Activated naive CD4-positive, alpha-beta T cell treated with anti-CD3 and anti-CD28 coated beads for 36 hours (primary cell): Measurements from ENCODE around the gene TNRC6C. TPM values are rescaled to one million over a fixed set of nuclear protein-coding genes. Genes with fewer than 3 reads are reported as not detected.
"Not testable (repeated sequence)": the region's sequence is repeated elsewhere in the genome, so short reads cannot be mapped to it uniquely, and the experiment has no call there.

Experiments used
- CTCF ChIA-PET: fragments of 350-600 bp; sonication (Branson Sonifier 250); formaldehyde crosslinking; loops from one replicate; lab custom pipeline; 2021; ENCODE audit warnings: antibody characterized with exemption; lab: Charles Lee
- DNase-seq: peaks from one replicate; pipeline ENCODE4 v3.0.0-alpha.2; 2020
- H3K27ac Mint-ChIP-seq: one replicate; pipeline ENCODE4 v1.8.0; 2021; ENCODE audit warnings: mild to moderate bottlenecking, mixed read lengths
- H3K27me3 Mint-ChIP-seq: one replicate; pipeline ENCODE4 v1.8.0; 2021; ENCODE audit warnings: low read depth, mixed read lengths
- H3K36me3 Mint-ChIP-seq: one replicate; pipeline ENCODE4 v1.8.0; 2021; ENCODE audit warnings: low read depth, mixed read lengths
- H3K4me1 Mint-ChIP-seq: one replicate; pipeline ENCODE4 v1.8.0; 2021; ENCODE audit warnings: low read depth, mixed read lengths
- H3K4me3 Mint-ChIP-seq: one replicate; pipeline ENCODE4 v1.8.0; 2021; ENCODE audit warnings: mild to moderate bottlenecking, moderate library complexity, mixed read lengths
- H3K9me3 Mint-ChIP-seq: one replicate; pipeline ENCODE4 v1.8.0; 2021; ENCODE audit warnings: mixed read lengths
- intact Hi-C: fragments of 100-400 bp; cut with micrococcal nuclease; formaldehyde crosslinking; loops from one replicate; pipeline ENCODE4 v1.15.1; 2023
- total RNA-seq, 2 experiments: library from RNA; stranded (reverse); gene quantifications; one replicate each; pipeline ENCODE4 v1.2.3, GENCODE V29; 2021

The TNRC6C gene
- total RNA-seq, 2 experiments from 2014 or later, result 11.4 to 12.8 TPM

DNA sequence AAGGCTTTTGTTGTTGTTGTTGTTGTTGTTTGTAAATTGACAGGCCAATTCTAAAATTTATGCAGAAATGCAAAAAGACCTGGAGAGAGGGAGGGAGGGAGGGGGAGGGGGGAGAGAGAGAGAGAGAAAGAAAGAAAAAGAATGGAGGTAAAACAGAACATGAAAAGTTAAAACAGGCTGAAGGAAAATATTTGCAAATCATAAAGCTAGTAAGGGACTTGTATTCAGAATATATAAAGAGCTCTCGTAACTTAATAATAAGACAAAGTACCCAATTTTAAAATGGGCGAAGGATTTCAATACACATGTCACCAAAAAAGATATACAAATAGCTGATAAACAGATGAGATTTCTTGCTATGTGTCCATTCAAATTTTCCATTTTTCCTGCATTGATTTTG, 15.4 kb downstream of the TNRC6C start:
- Mint-ChIP-seq H3K4me3 (no peak overlapping the region), H3K4me1 (peaks cover 69% of the 10 kb centered on the region), H3K27me3 (no peaks in the 10 kb centered on the region), H3K27ac (no peak overlapping the region), H3K36me3 (no peaks in the 10 kb centered on the region), H3K9me3 (no peaks in the 10 kb centered on the region)
- no peak for DNase-seq
- CTCF ChIA-PET, result interaction anchor here (1.0 to 1.4 kb wide), 2 partner anchors 9 to 40 kb away, joined by 3 to 4 read pairs; no protein-coding TSS in a partner anchor
- intact Hi-C loops, result no loop called here

DNA sequence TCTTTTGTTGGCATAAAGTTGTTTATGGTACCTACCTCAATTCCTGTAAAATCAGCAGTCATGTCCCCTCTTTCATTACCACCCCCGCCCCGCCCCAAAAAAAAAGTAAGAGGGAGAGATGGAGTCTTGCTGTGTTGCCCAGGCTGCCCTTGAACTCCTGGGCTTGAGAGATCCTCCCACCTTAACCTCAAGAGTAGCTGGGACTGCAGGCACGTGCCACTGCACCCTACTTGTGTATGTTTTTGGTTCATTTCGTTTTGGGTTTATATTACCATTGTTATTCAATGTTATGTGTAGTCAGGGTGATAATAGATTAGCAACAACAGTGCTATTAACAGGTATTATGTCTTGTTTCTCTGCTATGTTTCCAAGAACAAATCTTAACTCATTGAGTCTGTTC, 15.9 kb downstream of the TNRC6C start:
- no peak overlapping the region for H3K27ac Mint-ChIP-seq
- intact Hi-C loops, result no loop called here
- no peak overlapping the region for H3K4me3 Mint-ChIP-seq
- H3K27me3 Mint-ChIP-seq, result no peaks in the 10 kb centered on the region
- H3K9me3 Mint-ChIP-seq, result no peaks in the 10 kb centered on the region
- DNase-seq, result no peak
- CTCF ChIA-PET, result interaction anchor here (1.0 kb wide), 1 partner anchor 9 kb away, joined by 3 read pairs; no protein-coding TSS in a partner anchor
- peaks cover 67% of the 10 kb centered on the region for H3K4me1 Mint-ChIP-seq
- no peaks in the 10 kb centered on the region for H3K36me3 Mint-ChIP-seq

GRCh38 chr17:77982430-77982829, 23.9 kb downstream of the TNRC6C start:
- CTCF ChIA-PET, result interaction anchor here (0.7 kb wide), 1 partner anchor 88 kb away, joined by 3 read pairs; no protein-coding TSS in a partner anchor
- H3K27ac Mint-ChIP-seq, H3K4me1 Mint-ChIP-seq, intact Hi-C loops, H3K9me3 Mint-ChIP-seq, H3K27me3 Mint-ChIP-seq, H3K4me3 Mint-ChIP-seq, DNase-seq, H3K36me3 Mint-ChIP-seq: not testable (repeated sequence)

DNA sequence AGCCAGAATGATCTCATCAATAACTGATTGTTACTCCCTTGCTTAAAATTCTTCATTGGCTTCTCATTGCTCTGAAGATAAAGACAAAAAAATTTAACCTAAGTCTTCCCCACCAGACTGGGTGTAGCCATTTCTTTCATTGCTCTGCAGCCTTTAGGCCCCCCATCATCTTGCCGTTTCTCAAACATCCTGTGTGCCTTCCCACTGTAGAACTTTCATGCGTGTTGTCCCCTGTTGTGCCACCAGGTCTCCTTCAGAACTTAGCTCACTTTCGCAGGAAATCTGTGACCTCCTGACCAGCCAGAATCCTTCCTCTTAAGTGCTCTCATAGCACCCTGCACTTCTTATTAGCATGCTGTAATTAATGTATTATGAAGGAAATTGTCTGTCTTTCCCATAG, 31.8 kb downstream of the TNRC6C start:
- intact Hi-C loops, result no loop called here
- peaks cover 2% of the 10 kb centered on the region for H3K36me3 Mint-ChIP-seq
- H3K27me3 Mint-ChIP-seq, result no peaks in the 10 kb centered on the region
- no peak for DNase-seq
- H3K27ac Mint-ChIP-seq, result no peak overlapping the region
- peaks cover 43% of the 10 kb centered on the region for H3K4me1 Mint-ChIP-seq
- H3K4me3 Mint-ChIP-seq, result no peak overlapping the region
- no peaks in the 10 kb centered on the region for H3K9me3 Mint-ChIP-seq
- CTCF ChIA-PET, result no interaction called here

DNA sequence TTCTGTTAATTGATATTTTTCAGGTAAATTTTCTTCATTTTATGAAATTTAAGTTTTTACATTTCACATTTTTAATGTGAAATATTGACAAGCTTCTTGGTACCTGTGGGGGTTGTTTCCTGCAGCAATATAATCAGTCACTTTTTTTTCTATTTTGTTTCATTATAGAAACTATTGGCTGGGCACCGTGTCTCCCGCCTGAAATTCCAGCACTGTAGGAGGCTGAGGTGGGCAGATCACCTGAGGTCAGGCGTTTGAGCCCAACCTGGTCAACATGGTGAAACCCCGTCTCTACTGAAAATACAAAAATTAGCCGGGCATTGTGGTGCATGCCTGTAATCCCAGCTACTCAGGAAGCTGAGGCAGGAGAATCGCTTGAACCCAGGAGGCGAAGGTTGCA, 35.2 kb downstream of the TNRC6C start:
- H3K27me3 Mint-ChIP-seq, H3K9me3 Mint-ChIP-seq: not testable (repeated sequence)
- CTCF ChIA-PET, result interaction anchor here (0.8 to 1.2 kb wide), 2 partner anchors 19 to 20 kb away, joined by 3 to 5 read pairs; no protein-coding TSS in a partner anchor

GRCh38 chr17:77995146-77995852, 36.8 kb downstream of the TNRC6C start:
- Mint-ChIP-seq H3K36me3 (peaks cover 2% of the 10 kb centered on the region), H3K27ac (no peak overlapping the region), H3K27me3 (no peaks in the 10 kb centered on the region), H3K4me3 (peak overlapping the region; percentile 25), H3K9me3 (no peaks in the 10 kb centered on the region), H3K4me1 (peaks cover 57% of the 10 kb centered on the region)
- intact Hi-C loops, result loop anchor here (5.0 kb wide), 1 partner anchor 33 kb away; no protein-coding TSS in a partner anchor
- CTCF ChIA-PET, result interaction anchor here (0.8 to 1.2 kb wide), 2 partner anchors 18 to 454 kb away, joined by 4 to 5 read pairs; no protein-coding TSS in a partner anchor
- DNase-seq, result peak; percentile 58

More for the DNA sequence above, 35.2 kb downstream of the TNRC6C start:
- H3K36me3 Mint-ChIP-seq, H3K27ac Mint-ChIP-seq, H3K4me3 Mint-ChIP-seq, DNase-seq, intact Hi-C loops: not testable (repeated sequence)
- H3K4me1 Mint-ChIP-seq, result peaks cover 58% of the 10 kb centered on the region

DNA sequence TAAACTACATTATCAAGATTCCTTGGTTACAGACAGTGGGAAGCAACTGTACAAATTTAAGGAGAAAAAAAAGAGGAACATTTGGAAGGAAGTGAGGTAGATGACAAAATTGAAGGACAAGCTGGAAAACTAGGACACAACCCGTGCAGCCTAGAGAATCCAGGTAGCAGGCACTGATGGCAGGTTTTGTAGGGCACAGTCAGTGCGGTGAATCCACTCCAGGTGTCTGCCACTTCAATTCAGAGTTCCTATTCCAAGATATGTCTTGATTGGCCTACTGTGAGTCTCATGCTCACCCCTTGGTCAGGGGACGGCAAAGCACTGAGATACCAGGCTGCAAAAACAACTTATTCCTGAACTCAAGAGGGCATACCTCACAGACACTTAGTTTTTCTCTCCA, 37.8 kb downstream of the TNRC6C start:
- CTCF ChIA-PET, result no interaction called here
- H3K4me3 Mint-ChIP-seq, result no peak overlapping the region
- no peak overlapping the region for H3K27ac Mint-ChIP-seq
- no peaks in the 10 kb centered on the region for H3K27me3 Mint-ChIP-seq
- H3K9me3 Mint-ChIP-seq, result no peaks in the 10 kb centered on the region
- intact Hi-C loops, result loop anchor here (5.0 kb wide), 1 partner anchor 34 kb away; no protein-coding TSS in a partner anchor
- H3K36me3 Mint-ChIP-seq, result peaks cover 2% of the 10 kb centered on the region
- H3K4me1 Mint-ChIP-seq, result peaks cover 62% of the 10 kb centered on the region
- no peak for DNase-seq

- CTCF ChIA-PET, result interaction anchor here (1.2 kb wide), 1 partner anchor 14 kb away, joined by 4 read pairs; no protein-coding TSS in a partner anchor
- Mint-ChIP-seq H3K36me3 (peaks cover 5% of the 10 kb centered on the region), H3K9me3 (no peaks in the 10 kb centered on the region), H3K4me1 (peaks cover 70% of the 10 kb centered on the region), H3K4me3 (no peak overlapping the region), H3K27ac (no peak overlapping the region), H3K27me3 (no peaks in the 10 kb centered on the region)
- peak; percentile 21 for DNase-seq
- intact Hi-C loops, result loop anchor here (5.0 kb wide), 1 partner anchor 37 kb away; no protein-coding TSS in a partner anchor
Observed at GRCh38 chr17:77999413-78000173, 41.1 kb downstream of the TNRC6C start.

DNA sequence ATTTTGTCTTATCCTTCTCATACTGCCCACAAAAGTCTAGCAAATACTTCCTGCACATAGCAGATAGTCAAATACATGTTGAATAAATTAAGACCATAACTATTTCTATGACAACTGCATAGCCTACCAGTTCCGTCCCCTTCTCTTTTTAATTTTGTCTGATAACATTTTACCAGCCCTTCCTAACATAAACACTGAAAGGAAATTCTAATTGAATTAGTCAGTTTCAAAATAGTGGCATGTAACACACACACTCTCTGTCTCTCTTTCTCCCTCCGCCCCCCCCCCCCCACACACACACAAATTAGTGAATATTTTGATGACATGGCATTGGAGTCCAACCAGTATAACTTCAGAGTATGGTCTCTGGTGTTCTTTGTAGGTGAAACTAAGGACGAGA, 41.8 kb downstream of the TNRC6C start:
- H3K4me3 Mint-ChIP-seq, result no peak overlapping the region
- H3K27me3 Mint-ChIP-seq, result no peaks in the 10 kb centered on the region
- H3K36me3 Mint-ChIP-seq, result peaks cover 8% of the 10 kb centered on the region
- intact Hi-C loops, result no loop called here
- no peaks in the 10 kb centered on the region for H3K9me3 Mint-ChIP-seq
- CTCF ChIA-PET, result no interaction called here
- H3K27ac Mint-ChIP-seq, result no peak overlapping the region
- DNase-seq, result no peak
- peaks cover 68% of the 10 kb centered on the region for H3K4me1 Mint-ChIP-seq

- Mint-ChIP-seq H3K36me3 (peaks cover 9% of the 10 kb centered on the region), H3K9me3 (no peaks in the 10 kb centered on the region), H3K27me3 (no peaks in the 10 kb centered on the region), H3K27ac (no peak overlapping the region), H3K4me1 (peaks cover 70% of the 10 kb centered on the region), H3K4me3 (no peak overlapping the region)
- intact Hi-C loops, result no loop called here
- CTCF ChIA-PET, result no interaction called here
- DNase-seq, result no peak
Observed at GRCh38 chr17:78001182-78001581, 42.7 kb downstream of the TNRC6C start.

DNA sequence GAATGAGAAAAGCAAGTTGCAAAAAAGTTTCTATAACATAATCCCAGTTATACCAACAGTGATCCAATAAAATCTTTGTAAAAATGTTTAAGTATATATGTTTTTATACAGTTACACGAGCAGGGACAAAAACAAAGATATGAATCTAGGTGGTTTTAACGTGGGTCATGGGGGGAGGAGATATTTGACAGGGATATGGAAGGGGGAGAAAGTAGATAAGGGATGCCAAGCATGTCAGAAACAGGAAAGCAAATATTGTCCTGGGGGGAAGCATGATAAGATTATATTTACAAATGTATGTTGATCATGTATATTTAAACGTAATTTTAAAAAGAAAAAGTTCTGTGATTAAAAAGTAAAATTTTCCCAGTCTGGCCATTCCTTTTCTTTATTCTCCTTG, 43.1 kb downstream of the TNRC6C start:
- Mint-ChIP-seq H3K36me3 (peaks cover 9% of the 10 kb centered on the region), H3K4me1 (peaks cover 72% of the 10 kb centered on the region), H3K9me3 (no peaks in the 10 kb centered on the region), H3K27ac (no peak overlapping the region), H3K4me3 (no peak overlapping the region), H3K27me3 (no peaks in the 10 kb centered on the region)
- no peak for DNase-seq
- CTCF ChIA-PET, result interaction anchor here (0.9 to 1.4 kb wide), 2 partner anchors 12 to 107 kb away, joined by 3 to 8 read pairs; no protein-coding TSS in a partner anchor
- intact Hi-C loops, result no loop called here

DNA sequence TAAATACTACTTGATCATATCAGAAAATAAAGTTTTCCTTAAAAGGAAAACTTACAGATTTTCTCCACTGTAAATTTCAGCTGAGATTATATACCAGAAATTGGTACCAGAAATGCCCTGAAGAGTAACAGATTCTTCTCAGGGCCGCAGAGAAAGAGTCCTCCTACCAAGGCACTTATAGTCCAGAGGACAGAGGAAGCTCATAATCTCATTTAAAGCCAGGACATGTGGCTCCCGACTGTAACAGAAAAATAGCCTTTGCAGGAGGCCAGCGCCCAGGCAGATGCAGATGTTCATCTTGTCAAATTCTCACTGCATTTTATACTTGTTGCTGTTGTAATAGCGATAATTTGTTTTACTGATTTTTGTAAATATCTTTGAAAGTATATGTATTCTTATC, 43.7 kb downstream of the TNRC6C start:
- Mint-ChIP-seq H3K4me1 (peaks cover 70% of the 10 kb centered on the region), H3K4me3 (no peak overlapping the region), H3K27me3 (no peaks in the 10 kb centered on the region), H3K36me3 (peaks cover 9% of the 10 kb centered on the region), H3K27ac (no peak overlapping the region), H3K9me3 (no peaks in the 10 kb centered on the region)
- no peak for DNase-seq
- CTCF ChIA-PET, result interaction anchor here (0.9 to 2.3 kb wide), 3 partner anchors 12 to 107 kb away, joined by 3 to 8 read pairs (median 7); no protein-coding TSS in a partner anchor
- intact Hi-C loops, result no loop called here
